CD4-positive, alpha-beta T cell treated with Interleukin-12 subunit alpha and Interleukin-12 subunit beta, for 1 hour (primary cell): ENCODE measurements around the gene TMEM59L.

Source experiments
- DNase-seq: peaks from one replicate; pipeline ENCODE4 v3.0.0-alpha.2; 2020

The TMEM59L gene

GRCh38 chr19:18639706-18640243 is 27.1 kb downstream of the TMEM59L start:
- no peak for DNase-seq

GRCh38 chr19:18644196-18645034 is 31.7 kb downstream of the TMEM59L start:
- DNase-seq: no peak

GRCh38 chr19:18645035-18645511 is 32.4 kb downstream of the TMEM59L start:
- DNase-seq: no peak

- no peak for DNase-seq
These were observed 34.1 kb downstream of the TMEM59L start for GRCh38 chr19:18646535-18647370.

- no peak for DNase-seq
These were observed 34.7 kb downstream of the TMEM59L start for GRCh38 chr19:18647371-18647767.

- DNase-seq: no peak
These were observed 35.1 kb downstream of the TMEM59L start for GRCh38 chr19:18647807-18648206.

- DNase-seq: no peak
These were observed 36.3 kb downstream of the TMEM59L start for GRCh38 chr19:18648973-18649315.

- no peak for DNase-seq
These were observed 36.8 kb downstream of the TMEM59L start for GRCh38 chr19:18649371-18650020.

GRCh38 chr19:18650021-18650390 is 37.3 kb downstream of the TMEM59L start:
- no peak for DNase-seq

GRCh38 chr19:18650468-18651041 is 37.9 kb downstream of the TMEM59L start:
- DNase-seq: no peak

GRCh38 chr19:18651300-18651699 is 38.6 kb downstream of the TMEM59L start:
- no peak for DNase-seq

GRCh38 chr19:18651733-18652132 is 39.1 kb downstream of the TMEM59L start:
- no peak for DNase-seq

- no peak for DNase-seq
These were observed 41.2 kb downstream of the TMEM59L start for GRCh38 chr19:18653853-18654252.

- no peak for DNase-seq
These were observed 41.8 kb downstream of the TMEM59L start for GRCh38 chr19:18654469-18654868.

GRCh38 chr19:18655173-18655844 is 42.6 kb downstream of the TMEM59L start:
- no peak for DNase-seq

- DNase-seq: no peak
These were observed 43.8 kb downstream of the TMEM59L start for GRCh38 chr19:18656337-18657086.

GRCh38 chr19:18657590-18658365 is 45.1 kb downstream of the TMEM59L start:
- no peak for DNase-seq

GRCh38 chr19:18658366-18658855 is 45.7 kb downstream of the TMEM59L start:
- no peak for DNase-seq

- DNase-seq: no peak
These were observed 46.8 kb downstream of the TMEM59L start for GRCh38 chr19:18659281-18660050.
